KBM-7 (cell line): ENCODE data around the gene YBEY.
A peak's percentile ranks its signal among the peaks of the same experiment; 100 is the strongest.

Source experiments
- DNase-seq: peaks from one replicate; pipeline ENCODE4 v3.0.0-alpha.2; 2015
- in situ Hi-C: fragments of 300-500 bp; cut with MboI; formaldehyde crosslinking; loops from 2 replicates; pipeline ENCODE4 v1.14.3; 2020; ENCODE audit warnings: low sequenced_read_pairs, low pct_unique_long_range_greater_than_20kb, mixed read lengths

Gene YBEY

DNA sequence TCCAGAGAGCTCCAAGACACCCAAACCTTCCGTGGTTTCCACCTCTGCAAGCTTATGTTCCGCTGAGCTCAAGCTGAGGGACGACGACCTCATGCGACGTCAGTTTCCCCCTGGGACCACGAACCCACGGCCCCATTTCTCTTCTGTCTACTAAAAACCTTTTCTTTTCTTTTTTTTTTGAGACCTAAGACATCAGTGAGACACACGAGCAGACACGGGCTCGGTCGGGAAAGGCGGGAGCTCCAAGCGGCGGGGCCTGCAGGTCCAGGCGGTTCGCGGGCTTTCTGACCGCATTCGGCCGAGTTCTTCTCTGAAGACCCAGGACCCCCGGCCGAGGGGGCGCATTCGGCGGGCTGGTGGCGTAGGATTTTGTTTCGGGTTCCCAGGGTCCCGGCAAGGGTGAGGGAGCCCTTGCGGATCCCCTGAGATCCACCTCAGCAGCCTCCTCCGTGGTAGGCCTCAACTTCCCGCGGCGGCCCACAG is 37.1 kb downstream of the YBEY start:
- in situ Hi-C loops, result no loop called here

GRCh38 chr21:46323710-46324389 is 37.7 kb downstream of the YBEY start, which contains the start of the genes C21orf58 and PCNT:
Gene C21orf58, minus strand, starts transcription at chr21:46323870. Its CDS starts 1,132 bp downstream, at chr21:46322738.
Gene PCNT, plus strand, starts transcription at chr21:46324156. Its CDS starts 73 bp downstream, at chr21:46324229.
- DNase-seq, result peak; percentile 98
- in situ Hi-C loops, result no loop called here

More for the DNA sequence above, 37.1 kb downstream of the YBEY start:
- no peak for DNase-seq

DNA sequence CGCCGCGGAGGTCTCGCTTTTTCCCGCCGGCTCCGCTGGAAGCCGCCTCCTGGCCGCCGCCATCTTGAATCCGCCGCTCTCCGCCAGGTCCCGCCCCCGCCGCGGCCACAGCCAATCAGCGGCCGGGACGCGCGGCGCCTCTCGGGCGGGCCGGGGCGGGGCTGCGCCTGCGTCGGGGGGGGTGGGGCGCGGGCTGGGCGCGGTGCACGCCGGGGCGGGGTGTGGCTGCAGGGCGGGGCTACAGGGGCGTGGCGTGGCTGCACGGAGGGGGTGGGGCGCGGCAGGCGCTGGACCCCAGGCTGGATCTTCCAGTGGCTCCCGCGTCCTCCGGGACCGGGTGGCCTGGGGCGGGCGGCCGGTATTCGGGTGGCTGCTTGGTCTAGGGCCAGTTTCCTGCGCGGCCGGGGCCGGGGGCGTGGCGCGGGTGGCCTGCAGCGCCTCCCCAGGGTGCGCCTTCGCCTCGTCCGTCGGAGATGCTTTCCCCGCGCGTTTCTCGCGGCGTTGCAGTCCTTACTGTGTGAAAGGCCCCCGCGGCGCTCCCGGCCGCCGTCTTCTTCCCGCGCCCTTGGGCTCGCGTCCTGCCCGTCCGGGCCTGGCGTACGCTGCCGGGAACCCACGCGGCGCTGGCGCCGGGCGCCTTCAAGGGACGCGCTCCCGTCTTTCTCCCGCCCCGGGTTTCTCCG is 38.4 kb downstream of the YBEY start:
- in situ Hi-C loops, result no loop called here
- DNase-seq, result peak; percentile 76

- peak; percentile 55 for DNase-seq
- in situ Hi-C loops, result no loop called here
These were observed 39.2 kb downstream of the YBEY start for GRCh38 chr21:46325073-46325912.

DNA sequence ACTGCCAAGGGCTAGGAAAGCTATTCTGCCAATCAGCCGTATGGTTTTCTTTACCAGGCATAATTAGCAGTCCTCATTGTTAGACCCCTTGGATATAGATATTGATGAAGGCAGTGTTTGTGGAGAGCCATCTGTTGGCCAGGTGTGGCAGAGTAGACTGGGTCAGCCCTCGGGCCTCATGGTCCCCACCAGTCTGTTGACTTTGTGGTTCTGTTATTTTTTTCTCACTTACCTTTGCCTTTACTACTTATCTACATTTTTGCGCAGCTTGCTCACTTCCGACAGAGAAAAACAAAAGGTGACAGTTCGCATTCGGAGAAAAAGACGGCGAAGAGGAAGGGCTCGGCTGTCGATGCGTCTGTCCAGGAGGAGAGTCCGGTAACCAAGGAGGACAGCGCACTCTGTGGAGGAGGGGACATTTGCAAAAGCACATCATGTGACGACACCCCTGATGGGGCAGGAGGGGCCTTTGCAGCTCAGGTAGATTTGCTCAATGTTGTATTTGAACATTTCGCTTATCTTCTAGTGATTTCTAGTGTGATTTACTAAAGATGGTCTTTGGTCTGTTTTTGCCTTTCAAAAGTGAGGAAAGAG is 40.1 kb downstream of the YBEY start:
- in situ Hi-C loops, result no loop called here
- DNase-seq, result no peak

GRCh38 chr21:46327711-46328110 is 41.6 kb downstream of the YBEY start:
- no peak for DNase-seq

GRCh38 chr21:46328151-46328550 is 42.0 kb downstream of the YBEY start:
- in situ Hi-C loops, result no loop called here
- DNase-seq, result no peak

More at GRCh38 chr21:46327711-46328110, 41.6 kb downstream of the YBEY start:
- in situ Hi-C loops, result no loop called here

GRCh38 chr21:46329796-46330195 is 43.7 kb downstream of the YBEY start:
- in situ Hi-C loops, result no loop called here
- DNase-seq, result no peak

DNA sequence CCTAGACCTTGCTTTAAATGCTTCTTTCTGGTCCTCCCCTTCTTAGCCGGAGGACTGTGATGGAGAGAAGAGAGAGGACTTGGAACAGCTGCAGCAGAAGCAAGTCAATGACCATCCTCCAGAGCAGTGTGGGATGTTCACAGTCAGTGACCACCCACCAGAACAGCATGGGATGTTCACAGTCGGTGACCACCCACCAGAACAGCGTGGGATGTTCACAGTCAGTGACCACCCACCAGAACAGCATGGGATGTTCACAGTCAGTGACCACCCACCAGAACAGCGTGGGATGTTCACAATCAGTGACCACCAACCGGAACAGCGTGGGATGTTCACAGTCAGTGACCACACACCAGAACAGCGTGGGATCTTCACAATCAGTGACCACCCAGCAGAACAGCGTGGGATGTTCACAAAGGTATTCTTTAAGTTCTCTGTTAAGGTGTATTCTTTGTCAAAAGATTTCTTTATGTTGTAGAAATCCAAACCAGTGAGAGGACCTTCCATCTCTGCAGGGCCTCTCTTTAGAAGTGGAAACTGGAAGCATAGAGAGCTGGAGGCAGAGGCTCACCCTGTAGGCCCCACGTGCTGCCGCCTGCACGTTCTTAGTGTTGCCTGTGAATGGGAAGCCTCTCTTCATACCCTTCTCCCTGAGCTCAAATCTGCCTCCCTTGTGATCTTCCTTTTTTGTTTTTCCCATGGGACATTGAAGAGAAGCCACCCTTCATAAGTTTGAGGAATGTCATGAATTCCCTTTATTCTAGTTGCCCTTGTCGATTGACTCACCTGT is 48.4 kb downstream of the YBEY start:
- in situ Hi-C loops, result no loop called here
- DNase-seq, result no peak

DNA sequence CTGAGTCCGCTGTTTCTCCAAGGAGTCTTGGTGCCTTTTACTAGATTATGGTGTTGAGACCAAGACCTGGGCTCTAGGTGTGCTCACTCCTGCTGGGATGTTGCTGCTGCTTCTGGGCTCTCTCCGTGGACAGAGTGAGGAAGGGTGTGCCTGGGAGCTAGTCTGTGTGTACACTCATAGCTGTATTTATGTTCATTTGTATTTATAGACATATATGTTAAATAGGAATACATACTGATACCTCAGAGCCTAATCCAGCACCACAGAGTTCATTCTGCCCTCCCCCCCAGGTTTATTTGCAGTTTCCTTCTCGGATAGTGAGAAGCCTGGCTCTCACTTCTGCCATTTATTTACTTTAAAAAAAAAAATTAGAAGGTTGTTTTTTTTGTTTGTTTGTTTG is 50.5 kb downstream of the YBEY start:
- DNase-seq, result no peak
- in situ Hi-C loops, result no loop called here

DNA sequence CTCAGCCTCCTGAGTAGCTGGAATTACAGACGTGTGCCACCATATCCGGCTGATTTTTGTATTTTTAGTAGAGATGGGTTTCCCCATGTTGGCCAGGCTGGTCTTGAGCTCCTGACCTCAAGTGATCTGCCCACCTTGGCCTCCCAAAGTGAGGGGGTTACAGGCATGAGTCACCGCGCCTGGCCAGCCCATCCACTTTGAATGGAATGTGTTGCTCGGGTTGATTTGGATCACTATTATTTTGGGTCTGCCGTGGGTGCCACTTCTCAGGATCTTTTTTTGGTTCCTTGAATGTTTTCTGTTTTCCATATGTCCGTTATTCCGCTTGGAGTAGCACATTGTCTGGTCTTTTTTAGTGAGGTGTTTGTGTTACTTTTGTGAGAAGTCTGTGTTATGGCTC is 54.9 kb downstream of the YBEY start:
- in situ Hi-C loops, result no loop called here
- no peak for DNase-seq

DNA sequence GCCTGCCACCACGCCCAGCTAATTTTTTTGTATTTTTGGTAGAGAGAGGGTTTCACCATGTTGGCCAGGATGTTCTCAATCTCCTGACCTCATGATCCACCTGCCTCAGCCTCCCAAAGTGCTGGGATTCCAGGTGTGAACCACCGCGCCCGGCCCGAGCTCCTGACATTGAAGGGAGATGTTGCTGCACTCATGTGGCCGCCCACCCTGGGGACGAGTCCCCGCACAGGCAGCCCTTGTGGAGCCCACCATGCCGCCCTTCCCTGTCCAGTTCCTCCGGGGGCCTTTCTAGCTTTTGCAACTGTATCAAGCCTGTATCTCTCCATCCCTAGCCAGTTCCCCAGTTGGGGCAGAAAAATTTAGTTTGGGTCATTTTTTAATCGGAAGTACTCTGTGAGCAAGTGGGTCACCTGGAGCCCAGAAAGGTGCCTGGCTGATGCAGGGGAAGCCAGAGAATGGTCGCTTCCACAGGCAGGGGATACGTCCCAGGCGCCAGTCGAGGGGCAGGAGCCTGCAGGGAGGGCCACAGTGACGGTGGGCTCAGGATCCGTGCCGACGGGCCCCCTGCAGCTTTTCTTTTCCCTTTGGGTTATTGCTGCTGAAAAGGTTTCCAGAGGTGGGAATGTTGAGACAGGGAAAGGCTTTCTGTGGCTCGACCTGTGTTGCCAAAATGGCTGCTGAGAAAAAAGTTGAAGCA is 58.2 kb downstream of the YBEY start:
- in situ Hi-C loops, result no loop called here
- no peak for DNase-seq

DNA sequence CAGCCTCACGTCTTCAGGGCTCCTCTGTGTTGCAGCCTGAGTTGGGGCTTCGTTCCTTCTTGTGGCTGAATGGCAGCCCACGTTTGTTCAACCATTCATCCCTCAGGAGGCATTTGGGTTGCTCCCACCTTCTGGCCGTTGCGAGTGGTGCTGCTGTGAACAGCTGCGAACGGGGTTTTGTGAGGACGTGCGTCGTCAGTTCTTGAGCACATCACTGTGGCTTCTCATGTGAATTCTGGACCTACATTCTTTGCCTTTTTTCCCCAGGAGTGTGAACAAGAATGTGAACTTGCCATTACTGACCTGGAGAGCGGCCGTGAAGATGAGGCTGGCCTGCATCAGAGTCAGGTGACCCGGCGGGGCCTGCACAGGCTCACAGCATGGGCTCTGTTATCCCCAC is 59.7 kb downstream of the YBEY start:
- in situ Hi-C loops, result no loop called here

GRCh38 chr21:46346296-46347202 is 60.4 kb downstream of the YBEY start:
- in situ Hi-C loops, result no loop called here
- no peak for DNase-seq

More for the DNA sequence above, 59.7 kb downstream of the YBEY start:
- no peak for DNase-seq

GRCh38 chr21:46347203-46347550 is 61.0 kb downstream of the YBEY start:
- in situ Hi-C loops, result no loop called here
- DNase-seq, result no peak
